ENCODE data around the gene AGAP3. TPM values are rescaled to one million over a fixed set of nuclear protein-coding genes. Genes with fewer than 3 reads are reported as not detected.

AGAP3 gene
- total and polyA plus RNA-seq, 4 donors = 75.9 to 194 (median 110) TPM

DNA sequence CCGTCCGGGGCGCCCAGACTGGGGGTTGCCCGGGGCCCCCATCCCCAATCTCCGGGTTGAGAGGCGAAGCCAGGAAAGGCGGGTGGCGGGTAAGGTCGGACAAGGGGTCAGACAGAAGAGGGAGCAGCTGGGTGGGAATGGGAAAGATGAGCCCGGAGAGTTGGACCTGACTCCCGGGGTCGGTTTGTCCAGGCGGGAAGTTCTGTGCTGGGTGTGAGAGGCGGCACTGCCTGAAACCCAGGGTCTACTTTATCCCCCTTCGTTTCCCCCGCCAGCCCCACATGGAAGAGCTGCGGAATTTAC, 26.2 kb upstream of the AGAP3 start:
- no peaks in the 10 kb centered on the region for H3K9me3 ChIP-seq (ENCODE audit: control insufficient read depth in 4 of 4, insufficient read depth in 3 of 4, low read length in 3 of 4)
- TF ChIP-seq, protein P1, sequence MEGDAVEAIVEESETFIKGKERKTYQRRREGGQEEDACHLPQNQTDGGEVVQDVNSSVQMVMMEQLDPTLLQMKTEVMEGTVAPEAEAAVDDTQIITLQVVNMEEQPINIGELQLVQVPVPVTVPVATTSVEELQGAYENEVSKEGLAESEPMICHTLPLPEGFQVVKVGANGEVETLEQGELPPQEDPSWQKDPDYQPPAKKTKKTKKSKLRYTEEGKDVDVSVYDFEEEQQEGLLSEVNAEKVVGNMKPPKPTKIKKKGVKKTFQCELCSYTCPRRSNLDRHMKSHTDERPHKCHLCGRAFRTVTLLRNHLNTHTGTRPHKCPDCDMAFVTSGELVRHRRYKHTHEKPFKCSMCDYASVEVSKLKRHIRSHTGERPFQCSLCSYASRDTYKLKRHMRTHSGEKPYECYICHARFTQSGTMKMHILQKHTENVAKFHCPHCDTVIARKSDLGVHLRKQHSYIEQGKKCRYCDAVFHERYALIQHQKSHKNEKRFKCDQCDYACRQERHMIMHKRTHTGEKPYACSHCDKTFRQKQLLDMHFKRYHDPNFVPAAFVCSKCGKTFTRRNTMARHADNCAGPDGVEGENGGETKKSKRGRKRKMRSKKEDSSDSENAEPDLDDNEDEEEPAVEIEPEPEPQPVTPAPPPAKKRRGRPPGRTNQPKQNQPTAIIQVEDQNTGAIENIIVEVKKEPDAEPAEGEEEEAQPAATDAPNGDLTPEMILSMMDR (IDR thresholded peaks at IDR 0.05; ENCODE audit: control extremely low read depth, extremely low read depth) = no peak
- ATAC-seq (ENCODE audit: insufficient read depth, low FRiP score) = no peak
- DNase-seq = no peak
- peaks cover 0 to 12% (median 7%) of the 10 kb centered on the region in 4 donors for H3K36me3 ChIP-seq (ENCODE audit: control insufficient read depth in 4 of 4, insufficient read depth in 4 of 4, low read length in 4 of 4)
- peaks cover 12 to 44% (median 26%) of the 10 kb centered on the region in 5 donors for H3K4me1 ChIP-seq (ENCODE audit: control insufficient read depth in 5 of 5, insufficient read depth in 5 of 5, low read length in 5 of 5)
- H3K27ac ChIP-seq (ENCODE audit: low read depth in 1 of 2, low read length in 1 of 2) = peak overlapping the region; percentile 37 to 96
- 2% methylated on average over 13 to 17 of the region's 17 CpGs for WGBS, 2 donors
- peak overlapping the region in 1 of 2 donors; percentile 34 for H3K9ac ChIP-seq (ENCODE audit: insufficient read depth in 1 of 2, low read length in 2 of 2)
- peak overlapping the region; percentile 63 for H3K4me3 ChIP-seq
- no peaks in the 10 kb centered on the region for H3K27me3 ChIP-seq (ENCODE audit: control insufficient read depth in 3 of 3, insufficient read depth in 3 of 3, low read length in 2 of 3)

DNA sequence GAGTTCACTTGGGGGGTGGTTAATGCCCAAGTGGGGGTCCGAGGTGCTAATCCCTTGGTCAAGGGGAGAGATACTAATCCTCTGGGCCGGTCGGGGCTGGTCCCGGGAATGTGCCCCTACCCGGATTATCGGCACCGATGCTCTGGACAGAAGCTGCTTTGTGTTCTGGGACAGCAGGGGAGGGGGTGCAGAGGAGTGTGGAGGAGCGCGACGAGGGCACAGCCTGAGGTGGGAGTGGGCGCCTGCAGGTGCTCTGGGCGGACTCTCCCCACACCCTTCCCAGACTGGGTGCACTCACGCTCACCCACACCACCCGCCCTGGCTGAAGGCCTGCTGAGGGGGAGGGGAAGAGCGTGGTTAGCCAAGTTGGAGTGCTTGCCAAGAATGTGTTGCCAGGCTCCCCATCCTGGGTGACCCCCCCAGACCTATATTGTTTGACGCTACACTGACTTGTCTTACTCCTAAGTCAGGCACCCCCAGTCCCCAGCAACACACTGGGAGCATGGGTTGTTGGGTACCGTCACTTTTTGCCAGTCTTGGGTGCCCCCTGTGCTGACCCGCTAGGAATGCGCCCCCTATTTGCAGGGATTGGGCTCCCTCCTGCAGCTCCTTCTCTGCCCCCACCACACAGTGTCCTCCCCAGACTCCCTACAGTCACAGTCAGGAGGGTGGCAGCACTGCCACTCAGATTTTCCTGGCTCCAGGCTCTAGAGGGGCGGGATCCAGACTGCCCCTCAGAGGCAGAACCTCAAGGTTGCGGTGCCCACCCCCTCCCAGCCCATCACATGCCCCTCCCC, 25.7 kb upstream of the AGAP3 start:
- peak overlapping the region; percentile 63 for H3K4me3 ChIP-seq
- no peaks in the 10 kb centered on the region for H3K9me3 ChIP-seq (ENCODE audit: control insufficient read depth in 4 of 4, insufficient read depth in 3 of 4, low read length in 3 of 4)
- WGBS, 2 donors = 14 to 22% methylated on average over 21 of the region's 21 CpGs
- H3K4me1 ChIP-seq (ENCODE audit: control insufficient read depth in 5 of 5, insufficient read depth in 5 of 5, low read length in 5 of 5) = peaks cover 12 to 44% (median 26%) of the 10 kb centered on the region in 5 donors
- peak overlapping the region in 1 of 2 donors; percentile 34 for H3K9ac ChIP-seq (ENCODE audit: insufficient read depth in 1 of 2, low read length in 2 of 2)
- no peaks in the 10 kb centered on the region for H3K27me3 ChIP-seq (ENCODE audit: control insufficient read depth in 3 of 3, insufficient read depth in 3 of 3, low read length in 2 of 3)
- peak in 2 of 3 donors; percentile 30 to 39 for DNase-seq
- H3K27ac ChIP-seq (ENCODE audit: low read depth in 1 of 2, low read length in 1 of 2) = peak overlapping the region; percentile 37 to 96
- TF ChIP-seq, protein P1 (IDR thresholded peaks at IDR 0.05; ENCODE audit: control extremely low read depth, extremely low read depth) = no peak
- H3K36me3 ChIP-seq (ENCODE audit: control insufficient read depth in 4 of 4, insufficient read depth in 4 of 4, low read length in 4 of 4) = peaks cover 0 to 18% (median 10%) of the 10 kb centered on the region in 4 donors
- ATAC-seq (ENCODE audit: insufficient read depth, low FRiP score) = no peak

DNA sequence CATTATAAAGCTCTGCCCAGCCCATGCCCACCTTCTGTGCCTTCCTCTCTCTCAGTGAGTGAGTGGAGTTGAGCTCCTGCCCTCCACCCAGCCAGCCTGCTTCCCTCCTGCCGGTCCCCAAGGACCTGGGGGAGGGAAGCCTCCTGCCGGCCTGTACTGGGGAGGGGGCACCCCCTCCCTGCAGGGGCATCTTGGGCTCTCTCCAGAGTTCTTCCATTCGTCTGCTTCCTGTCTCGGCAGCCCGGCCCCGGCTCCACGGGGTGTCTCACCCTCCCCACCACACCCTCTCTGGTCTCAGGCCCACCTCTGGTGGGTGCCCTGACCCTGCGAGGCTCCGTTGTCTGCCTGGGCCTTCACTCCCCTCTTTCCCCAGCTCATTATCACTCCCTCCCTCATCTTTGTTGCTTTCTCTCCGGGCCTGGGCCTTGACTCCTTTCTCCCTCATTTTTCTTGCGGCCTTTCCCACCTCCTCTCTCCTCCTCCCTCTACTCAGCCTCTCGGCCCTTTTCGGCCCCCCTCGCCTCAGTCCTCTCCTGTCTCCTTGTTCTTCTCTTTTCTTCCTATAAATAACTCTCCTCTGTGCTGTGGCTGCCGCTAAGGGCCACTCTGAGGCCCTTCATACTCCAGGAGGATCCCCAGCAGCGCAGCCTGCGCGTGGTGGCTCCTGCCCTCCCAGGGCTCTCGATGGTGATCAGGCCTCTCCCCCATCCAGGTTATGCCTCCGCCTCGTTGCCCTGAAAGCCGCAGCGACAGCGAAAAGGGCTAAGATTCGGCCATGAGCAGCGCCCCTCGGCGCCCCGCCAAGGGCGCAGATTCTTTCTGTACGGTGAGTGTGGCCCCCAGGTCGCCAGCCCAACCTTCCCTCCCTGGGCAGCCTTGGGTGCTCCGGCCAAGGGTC, 24.8 kb upstream of the AGAP3 start:
- H3K27me3 ChIP-seq (ENCODE audit: control insufficient read depth in 3 of 3, insufficient read depth in 3 of 3, low read length in 2 of 3) = no peaks in the 10 kb centered on the region
- ATAC-seq (ENCODE audit: insufficient read depth, low FRiP score) (no peak), DNase-seq (no peak)
- no peak overlapping the region for H3K4me3 ChIP-seq
- no peak overlapping the region for H3K9ac ChIP-seq (ENCODE audit: insufficient read depth in 1 of 2, low read length in 2 of 2)
- WGBS, 2 donors = 56 to 85% methylated on average over 30 to 33 of the region's 33 CpGs
- peaks cover 12 to 44% (median 26%) of the 10 kb centered on the region in 5 donors for H3K4me1 ChIP-seq (ENCODE audit: control insufficient read depth in 5 of 5, insufficient read depth in 5 of 5, low read length in 5 of 5)
- peak overlapping the region in 1 of 2 donors; percentile 35 for H3K27ac ChIP-seq (ENCODE audit: low read depth in 1 of 2, low read length in 1 of 2)
- peaks cover 0 to 24% (median 15%) of the 10 kb centered on the region in 4 donors for H3K36me3 ChIP-seq (ENCODE audit: control insufficient read depth in 4 of 4, insufficient read depth in 4 of 4, low read length in 4 of 4)
- TF ChIP-seq, protein P1 (IDR thresholded peaks at IDR 0.05; ENCODE audit: control extremely low read depth, extremely low read depth) = no peak
- no peaks in the 10 kb centered on the region for H3K9me3 ChIP-seq (ENCODE audit: control insufficient read depth in 4 of 4, insufficient read depth in 3 of 4, low read length in 3 of 4)
